GM19397 (cell line): ENCODE measurements around the gene TBC1D5.
"Not testable (repeated sequence)": the region's sequence is repeated elsewhere in the genome, so short reads cannot be mapped to it uniquely, and the experiment has no call there.

Source experiments
- ATAC-seq: cut with Tn5 transposase; IDR thresholded peaks from one replicate; pipeline ENCODE4 v1.9.1; 2021; ENCODE audit warnings: mild to moderate bottlenecking, moderate library complexity; ENCODE audit not compliant: unreplicated experiment

Gene TBC1D5

DNA sequence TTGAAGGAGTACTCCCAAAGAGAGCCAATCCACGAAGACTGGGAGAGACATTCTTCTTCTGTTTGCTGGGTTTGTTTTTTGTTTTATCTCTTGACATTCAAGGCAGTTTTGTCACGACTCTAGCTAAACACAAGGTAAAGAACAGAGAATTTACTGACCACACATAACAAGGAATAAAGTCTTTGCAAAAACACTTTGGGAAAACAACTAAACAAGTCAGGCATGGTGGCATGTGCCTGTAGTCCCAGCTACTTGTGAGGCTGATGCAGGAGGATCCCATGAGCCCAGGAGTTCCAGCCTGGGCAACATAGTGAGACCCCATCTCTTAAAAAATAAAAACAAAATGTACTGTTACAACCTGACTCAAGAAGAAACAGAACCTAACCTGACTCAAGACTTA, 28.0 kb downstream of the TBC1D5 start:
- no peak for ATAC-seq

DNA sequence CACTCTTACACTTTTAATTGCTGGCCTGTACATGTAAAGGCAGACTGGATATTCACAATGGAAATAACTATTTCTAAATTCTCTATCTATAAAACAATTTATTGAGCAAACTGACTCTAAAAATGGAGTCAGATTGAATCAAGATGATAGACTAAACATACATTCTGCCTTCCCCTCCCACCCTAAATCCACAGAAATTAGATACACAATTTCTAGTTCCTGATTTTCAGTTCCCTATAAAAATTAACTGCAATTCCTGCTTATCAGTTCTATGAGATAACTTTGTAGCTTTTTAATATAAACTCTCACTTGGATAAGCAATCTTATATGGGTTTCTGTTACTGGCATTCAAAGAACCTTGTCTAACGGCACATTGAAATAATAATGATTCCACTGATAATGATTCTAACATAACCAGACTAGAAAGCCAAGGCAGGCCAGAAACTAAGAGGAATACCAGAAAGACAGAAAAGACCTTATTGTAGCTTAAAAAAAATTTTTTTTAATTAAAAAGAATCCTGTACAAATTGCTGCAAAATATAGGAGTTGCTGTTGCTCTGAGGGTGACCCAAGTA, 33.1 kb downstream of the TBC1D5 start:
- no peak for ATAC-seq

DNA sequence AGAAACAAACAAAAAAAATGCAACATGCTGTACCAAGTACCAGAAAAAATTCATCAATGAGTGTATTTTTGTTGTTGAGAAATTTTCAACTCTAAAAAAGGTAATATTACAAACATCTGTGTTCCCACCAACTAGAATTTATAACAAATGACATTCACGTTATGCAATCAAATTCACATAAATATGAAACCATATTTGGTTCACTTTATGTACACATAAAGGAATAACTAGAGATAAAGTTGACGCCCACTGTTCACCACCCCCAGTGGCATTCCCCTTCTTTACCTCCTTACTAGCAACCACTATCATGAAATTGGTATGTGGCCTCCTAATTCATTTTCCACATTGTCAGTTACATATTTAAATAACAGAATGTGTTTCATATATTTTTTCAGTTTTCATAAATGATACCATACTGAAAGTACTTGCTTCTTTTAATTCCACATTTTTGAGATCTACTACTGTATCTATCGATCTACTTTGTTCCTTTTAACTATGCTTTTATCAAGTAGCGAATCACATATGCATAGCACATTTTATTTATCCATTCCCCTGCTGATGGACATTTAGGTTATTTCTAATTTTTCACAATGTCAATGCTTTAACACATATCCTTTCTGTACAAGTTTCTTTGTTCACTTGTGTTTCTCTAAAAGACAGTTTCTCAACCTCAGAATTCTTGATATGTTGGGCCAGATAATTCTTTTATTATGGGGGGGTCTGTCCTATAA, 34.5 kb downstream of the TBC1D5 start:
- ATAC-seq: no peak

DNA sequence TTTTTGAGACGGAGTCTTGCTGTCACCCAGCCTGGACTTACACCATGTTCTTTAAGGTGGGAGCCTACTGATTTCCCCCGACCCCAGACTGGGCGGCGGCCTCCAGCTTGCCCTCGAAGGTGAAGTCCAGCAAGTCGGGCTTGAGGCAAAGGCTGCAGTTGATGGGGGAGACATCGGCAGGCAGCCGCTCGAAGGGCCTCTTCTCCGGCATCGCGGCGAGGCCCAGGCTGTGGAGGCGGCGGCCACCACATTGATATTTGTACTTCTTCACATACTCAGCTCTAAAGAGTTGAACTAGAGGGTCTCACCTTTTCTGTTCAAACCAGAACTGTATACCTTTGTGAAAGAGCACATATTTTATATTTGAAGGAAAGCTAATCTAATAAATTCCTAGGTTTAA, 36.4 kb downstream of the TBC1D5 start:
- not testable (repeated sequence) for ATAC-seq

DNA sequence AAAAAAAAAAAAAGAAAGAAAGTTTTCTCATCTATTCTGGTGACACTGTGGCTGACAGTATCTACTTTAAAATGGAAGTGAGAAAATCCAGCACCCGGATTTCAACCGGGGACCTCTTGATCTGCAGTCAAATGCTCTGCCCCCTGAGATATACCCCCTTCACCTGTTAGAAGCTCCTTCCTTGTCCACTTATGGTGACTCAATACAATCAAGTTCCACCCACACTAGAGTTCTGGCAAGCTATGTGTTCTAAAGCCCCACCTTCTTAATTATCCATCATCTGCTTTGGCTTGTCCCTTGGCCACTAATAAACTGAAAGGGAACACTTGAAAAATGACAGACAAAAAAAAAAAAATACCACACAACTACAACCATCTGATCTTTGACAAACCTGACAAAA, 42.6 kb downstream of the TBC1D5 start:
- not testable (repeated sequence) for ATAC-seq

DNA sequence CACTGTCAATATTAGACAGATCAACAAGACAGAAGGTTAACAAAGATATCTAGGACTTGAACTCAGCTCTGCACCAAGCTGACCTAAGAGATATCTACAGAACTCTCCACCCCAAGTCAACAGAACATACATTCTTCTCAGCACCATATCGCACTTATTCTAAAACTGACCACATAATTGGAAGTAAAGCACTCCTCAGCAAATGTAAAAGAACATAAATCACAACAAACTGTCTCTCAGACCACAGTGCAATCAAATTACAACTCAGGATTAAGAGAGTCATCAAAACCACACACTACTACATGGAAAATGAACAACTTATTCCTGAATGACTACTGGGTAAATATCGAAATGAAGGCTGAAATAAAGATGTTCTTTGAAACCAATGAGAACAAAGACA, 46.8 kb downstream of the TBC1D5 start:
- ATAC-seq: not testable (repeated sequence)

DNA sequence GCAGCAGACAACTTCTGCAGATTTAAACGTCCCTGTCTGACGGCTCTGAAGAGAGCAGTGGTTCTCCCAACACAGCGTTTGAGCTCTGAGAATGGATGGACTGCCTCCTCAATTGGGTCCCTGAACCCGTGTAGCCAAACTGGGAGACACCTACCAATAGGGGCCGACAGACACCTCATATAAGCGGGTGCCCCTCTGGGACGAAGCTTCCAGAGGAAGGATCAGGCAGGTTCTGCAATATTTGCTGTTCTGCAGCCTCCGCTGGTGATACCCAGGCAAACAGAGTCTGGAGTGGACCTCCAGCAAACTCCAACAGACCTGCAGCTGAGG, 48.8 kb downstream of the TBC1D5 start:
- not testable (repeated sequence) for ATAC-seq

DNA sequence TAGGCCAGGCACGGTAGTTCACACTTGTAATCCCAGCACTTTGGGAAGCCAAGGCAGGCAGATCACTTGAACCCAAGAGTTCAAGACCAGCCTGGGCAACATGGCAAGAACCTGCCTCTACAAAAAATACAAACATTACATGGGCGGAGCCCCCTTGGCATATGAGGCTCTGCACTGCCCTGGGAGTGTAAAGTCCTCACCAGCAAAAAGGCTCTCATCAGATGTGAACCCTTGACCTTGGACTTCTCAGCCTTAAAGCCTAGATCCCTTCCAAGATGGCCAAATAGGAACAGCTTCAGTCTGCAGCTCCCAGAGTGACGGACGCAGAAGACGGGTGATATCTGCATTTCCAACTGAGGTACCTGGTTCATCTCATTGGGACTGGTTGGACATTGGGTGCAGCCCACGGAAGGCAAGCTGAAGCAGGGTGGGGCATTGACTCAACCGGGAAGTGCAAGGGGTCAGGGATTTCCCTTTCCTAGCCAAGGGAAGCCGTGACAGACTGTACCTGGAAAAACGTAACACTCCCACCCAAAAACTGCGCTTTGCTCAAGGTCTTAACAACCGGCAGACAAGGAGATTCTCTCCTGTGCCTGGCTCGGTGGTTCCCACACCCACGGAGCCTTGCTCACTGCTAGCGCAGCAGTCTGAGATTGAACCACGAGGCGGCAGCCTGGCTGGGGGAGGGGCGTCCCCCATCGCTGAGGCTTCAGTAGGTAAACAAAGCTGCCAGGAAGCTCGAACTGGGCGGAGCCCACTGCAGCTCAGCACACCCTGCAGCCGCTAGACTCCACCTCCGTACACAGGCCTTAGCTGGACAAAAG, 49.4 kb downstream of the TBC1D5 start:
- not testable (repeated sequence) for ATAC-seq

DNA sequence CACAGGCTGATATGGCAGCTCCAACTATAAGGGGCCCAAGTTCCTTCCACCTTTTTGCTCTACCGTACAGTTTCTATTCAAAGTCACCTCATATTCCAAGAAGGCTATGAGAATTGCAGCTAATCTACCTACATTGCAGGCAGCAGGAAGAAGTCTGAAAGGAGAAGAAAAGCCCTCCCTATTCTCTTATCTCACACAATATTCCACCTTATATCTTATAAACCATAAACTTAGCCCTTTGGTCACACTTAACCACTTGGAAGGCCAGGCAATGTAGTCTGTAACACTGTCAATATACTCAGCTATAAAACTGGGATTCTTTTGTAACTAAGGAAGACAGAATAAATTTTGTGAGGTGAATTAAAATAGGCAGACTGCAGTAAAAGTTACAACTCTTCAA, 54.9 kb downstream of the TBC1D5 start:
- no peak for ATAC-seq

DNA sequence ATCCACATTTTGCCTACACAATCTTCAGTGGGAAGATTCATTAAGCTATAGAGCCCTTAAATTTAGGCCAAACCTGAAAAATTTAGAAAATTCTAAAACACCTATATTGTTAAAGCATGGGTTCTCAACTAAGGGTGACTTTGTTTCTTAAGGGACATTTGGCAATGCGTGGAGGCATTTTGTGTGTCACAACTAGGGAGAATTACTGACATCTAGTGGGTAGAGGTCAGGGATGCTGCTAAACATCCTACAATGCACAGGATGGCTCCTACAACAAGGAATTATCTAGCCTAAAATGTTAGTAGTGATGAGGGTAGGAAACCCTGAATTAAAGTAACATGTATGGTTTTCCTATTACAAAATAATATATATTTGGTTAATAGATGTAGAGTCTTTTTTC, 55.8 kb downstream of the TBC1D5 start:
- ATAC-seq: no peak

DNA sequence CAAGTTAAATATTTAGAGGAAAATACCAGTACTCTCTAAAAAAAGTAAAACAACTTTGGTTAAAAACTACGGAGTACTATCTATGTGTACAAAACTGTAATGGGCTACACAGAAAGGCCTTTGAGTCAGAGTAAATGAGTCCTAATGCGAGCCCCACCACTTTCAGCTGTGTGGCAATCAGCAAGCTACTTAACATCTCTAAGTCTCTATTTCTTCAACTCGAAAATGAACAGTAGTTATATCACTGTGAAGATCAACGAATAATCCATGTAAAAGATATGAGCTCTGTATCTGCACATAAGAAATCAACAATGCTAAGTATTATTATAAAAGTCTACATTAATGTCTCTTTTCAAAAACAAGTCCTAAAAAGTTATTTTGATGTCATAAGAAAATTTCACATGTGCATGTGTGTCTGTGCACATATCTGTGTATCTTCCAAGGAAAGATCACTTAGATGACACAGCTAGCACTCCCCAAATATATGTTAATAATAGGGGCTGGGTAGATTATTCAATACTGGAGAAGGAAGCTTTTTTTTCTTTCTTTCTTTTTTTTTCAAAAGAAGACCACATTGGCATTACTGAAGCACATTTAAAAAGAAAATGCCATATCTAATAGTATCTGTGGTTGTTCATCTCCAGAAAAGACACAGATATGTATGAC, 58.8 kb downstream of the TBC1D5 start:
- ATAC-seq: no peak

DNA sequence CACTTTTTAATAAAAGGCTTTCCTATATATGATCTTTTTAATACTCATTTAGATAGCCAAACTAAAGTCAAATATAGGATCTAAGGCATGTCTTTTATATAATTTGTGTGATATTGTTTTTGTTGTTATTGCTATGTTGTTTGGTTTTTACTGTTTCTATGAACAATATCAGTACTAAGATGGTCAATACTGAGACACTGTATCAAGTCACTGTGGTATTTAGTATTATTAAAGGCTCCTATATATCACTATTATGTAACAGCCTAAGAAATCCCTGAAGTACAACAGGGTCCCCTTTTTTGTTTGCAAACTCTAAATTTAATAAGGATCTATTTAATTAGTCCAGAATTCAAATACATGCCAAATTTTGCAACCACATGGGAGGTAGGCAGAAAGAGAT, 61.9 kb downstream of the TBC1D5 start:
- ATAC-seq: no peak

DNA sequence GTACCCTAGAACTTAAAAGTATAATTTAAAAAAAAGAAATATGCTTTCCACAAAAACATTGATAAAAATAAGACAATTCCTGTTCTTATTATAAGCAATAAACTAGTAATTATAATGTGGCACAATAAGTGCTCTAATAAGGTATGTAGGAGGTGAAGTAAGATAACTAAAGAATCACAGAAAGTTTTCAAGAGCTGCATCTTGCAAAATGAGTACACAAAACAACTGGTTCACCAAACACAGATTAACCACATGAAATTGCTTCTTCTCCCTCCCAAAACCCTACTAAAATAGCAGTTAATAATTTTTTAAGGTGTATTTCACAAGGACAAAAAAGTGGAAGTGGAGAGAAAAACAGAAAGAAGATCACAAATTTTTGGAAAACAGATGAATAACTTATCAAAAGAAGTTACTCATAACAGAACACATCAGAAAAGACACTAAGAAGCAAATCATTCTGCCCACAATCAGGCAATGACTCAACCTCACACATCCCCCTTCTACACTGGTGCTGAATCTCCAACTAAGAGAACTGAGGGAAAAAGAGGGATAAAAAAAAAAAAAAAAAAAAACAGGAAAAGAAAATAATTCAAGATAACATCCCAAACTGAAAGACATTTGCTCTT, 64.2 kb downstream of the TBC1D5 start:
- ATAC-seq: no peak

DNA sequence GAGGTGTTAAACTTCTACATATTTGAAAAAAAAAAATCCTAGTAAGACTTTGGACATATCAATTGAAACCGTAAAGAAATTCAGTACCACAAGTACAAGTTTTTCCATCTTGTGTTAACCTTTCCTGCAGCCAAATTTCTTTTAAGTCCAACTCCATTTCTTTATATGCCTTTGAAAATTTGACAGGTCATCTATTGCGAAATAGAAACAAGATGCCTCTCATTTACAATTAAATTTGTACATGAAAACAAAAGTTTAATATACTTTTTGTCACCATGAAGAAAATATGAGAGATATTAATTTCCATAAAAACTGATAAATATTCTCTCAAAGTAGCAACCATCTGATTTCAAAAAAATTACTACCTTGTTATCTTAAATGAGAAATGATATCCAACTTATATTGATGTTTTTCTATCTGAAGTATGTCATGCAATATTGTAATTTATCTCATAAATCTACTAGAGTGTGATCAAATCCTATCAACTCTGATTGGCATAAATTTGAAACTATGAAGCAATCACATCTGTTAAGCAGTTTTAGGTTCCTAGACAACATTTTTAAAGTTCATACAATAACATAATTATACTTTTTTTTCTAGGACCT, 68.2 kb downstream of the TBC1D5 start:
- no peak for ATAC-seq

DNA sequence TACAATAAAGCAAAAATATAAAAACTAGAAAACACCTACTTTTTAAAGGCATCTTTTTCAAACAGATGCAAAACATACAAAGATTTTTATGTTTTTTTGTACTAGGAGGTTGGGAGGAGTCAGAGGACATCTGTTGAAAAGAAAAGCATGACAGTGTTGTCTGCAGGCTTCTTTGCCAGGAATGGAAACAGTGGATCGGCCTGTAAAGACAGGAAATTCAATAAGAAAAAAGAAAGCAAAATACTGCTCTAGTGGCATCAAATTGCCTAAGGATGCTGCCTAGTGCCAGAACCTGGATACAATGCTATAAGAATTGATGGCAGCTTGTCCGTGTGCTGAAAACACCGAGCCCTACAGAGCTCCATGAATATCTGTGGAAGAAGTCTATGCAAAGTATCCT, 69.9 kb downstream of the TBC1D5 start:
- no peak for ATAC-seq

DNA sequence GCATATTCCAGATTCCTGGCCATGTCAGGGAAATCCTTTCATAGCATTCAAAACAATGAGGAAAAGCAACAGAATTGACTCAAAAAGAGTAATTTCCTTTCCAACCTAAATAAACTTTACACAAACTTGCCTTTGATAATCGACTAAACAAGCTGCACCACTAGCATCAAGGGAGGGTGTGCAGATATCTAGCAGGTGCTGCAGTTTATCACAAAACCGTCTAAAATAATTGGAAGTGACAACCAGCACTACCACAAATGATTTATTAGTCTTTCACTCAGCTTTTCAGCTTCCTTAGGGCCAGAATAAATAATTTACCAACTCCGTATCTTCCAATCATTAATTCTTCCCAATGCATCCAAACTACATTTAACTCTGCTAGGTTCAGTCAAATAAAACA, 71.7 kb downstream of the TBC1D5 start:
- no peak for ATAC-seq

DNA sequence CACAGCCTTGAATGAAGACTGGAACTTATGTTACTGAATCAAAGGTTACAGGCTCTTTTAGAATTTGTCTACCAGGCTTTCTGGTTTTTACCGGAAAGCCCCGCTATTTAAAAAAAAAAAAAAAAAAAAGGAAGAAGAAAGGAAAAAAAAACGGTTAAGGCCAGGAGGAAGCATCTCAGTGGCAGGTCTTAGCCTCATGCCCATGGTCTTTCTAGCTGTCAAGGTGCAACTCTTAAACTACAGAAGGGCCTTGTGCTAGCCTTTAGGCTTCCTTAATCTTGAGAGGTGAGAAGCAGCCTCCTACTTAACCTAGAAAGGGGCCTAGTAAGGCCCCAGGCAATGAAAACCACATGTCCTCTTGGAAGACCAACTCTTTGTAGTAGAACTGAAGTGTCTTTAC, 77.5 kb downstream of the TBC1D5 start:
- ATAC-seq: no peak

DNA sequence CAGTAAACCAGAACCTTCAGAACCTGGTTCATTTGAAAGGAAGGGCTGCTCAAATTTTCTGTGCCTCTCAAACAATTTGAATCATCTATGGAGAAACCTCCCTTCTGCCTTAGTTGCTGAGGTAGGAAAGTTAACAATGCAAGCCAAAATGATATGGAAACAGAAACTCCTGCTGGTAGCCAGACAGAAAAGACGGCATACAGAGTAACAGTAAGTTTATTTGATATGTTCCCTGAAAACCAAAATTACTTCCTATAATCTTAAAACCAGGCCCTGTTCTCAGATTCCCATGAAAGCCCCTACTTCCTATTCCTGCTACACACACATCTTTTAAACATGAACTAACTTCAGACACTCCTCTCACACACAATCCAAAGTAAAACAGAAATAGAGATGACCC, 86.2 kb downstream of the TBC1D5 start:
- no peak for ATAC-seq

DNA sequence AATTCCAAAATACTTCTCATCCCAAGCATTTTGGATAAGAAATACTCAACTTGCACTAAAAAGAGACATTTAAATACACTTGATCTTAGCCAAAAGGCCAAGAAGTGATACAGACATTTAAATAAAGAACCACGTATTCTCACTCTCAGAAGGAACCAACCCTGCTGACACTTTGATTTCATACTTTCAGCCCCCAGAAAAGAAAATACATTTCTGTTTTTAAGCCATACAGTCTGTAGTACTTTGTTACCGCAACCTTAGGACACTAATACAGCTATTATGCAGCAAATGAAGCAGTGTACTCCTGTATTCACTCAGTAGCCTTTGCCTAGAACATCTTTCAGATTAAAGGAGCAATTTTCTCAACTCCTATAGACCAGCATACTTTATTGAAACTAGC, 86.7 kb downstream of the TBC1D5 start:
- peak; percentile 66 for ATAC-seq

DNA sequence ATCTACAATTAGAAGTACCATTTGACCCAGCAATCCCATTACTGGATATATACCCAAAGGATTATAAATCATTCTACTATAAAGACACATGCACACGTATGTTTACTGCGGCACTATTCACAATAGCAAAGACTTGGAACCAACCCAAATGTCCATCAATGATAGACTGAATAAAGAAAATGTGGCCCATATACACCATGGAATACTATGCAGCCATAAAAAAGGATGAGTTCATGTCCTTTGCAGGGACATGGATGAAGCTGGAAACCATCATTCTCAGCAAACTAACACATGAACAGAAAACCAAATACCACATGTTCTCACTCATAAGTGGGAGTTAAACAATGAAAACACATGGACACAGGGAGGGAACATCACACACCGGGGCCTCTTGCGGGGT, 92.7 kb downstream of the TBC1D5 start:
- ATAC-seq: not testable (repeated sequence)
